SU-DHL-6 (cell line): ENCODE measurements around the gene ACTR8.

ENCODE experiments used
- H2AFZ ChIP-seq: fragments of 200-600 bp; sonication (generic); 2 replicates; pipeline ENCODE4 v1.6.1; 2014; ENCODE audit warnings: low read depth, mild to moderate bottlenecking, moderate library complexity, mixed read lengths, antibody characterized with exemption, low read length; ENCODE audit not compliant: severe bottlenecking
- H3F3A ChIP-seq: fragments of 200-600 bp; shearing (Covaris generic); 2 replicates; pipeline ENCODE4 v1.6.0; 2016; ENCODE audit warnings: antibody characterized with exemption, mild to moderate bottlenecking; ENCODE audit not compliant: insufficient read depth
- H3K27ac ChIP-seq: fragments of 200-600 bp; sonication (generic); 2 replicates; pipeline ENCODE4 v1.5.1; 2016; ENCODE audit warnings: low read depth, mild to moderate bottlenecking, low read length, moderate library complexity, mixed read lengths
- H3K27me3 ChIP-seq: fragments of 200-600 bp; sonication (generic), shearing (Covaris generic); 2 replicates; pipeline ENCODE4 v1.6.0; 2014; ENCODE audit warnings: mild to moderate bottlenecking, low read length
- H3K36me3 ChIP-seq: fragments of 200-600 bp; sonication (generic); 2 replicates; pipeline ENCODE4 v1.6.1; 2014; ENCODE audit warnings: mild to moderate bottlenecking, low read length, mixed read lengths
- H3K4me2 ChIP-seq: fragments of 300-600, 200-600 bp; shearing (Covaris generic), sonication (generic); 2 replicates; pipeline ENCODE4 v1.6.0; 2014; ENCODE audit warnings: low read length, low read depth, mild to moderate bottlenecking; ENCODE audit not compliant: poor library complexity, severe bottlenecking
- H3K4me3 ChIP-seq: fragments of 200-600 bp; sonication (generic); 2 replicates; pipeline ENCODE4 v1.5.1; 2014; ENCODE audit warnings: antibody characterized with exemption, low read length, mild to moderate bottlenecking, mixed read lengths; ENCODE audit not compliant: insufficient read depth, poor library complexity, severe bottlenecking
- H3K79me2 ChIP-seq: fragments of 200-600 bp; sonication (generic); 2 replicates; pipeline ENCODE4 v1.6.1; 2014; ENCODE audit warnings: mild to moderate bottlenecking, low read length, moderate library complexity; ENCODE audit not compliant: insufficient read depth
- H3K9ac ChIP-seq: fragments of 200-600 bp; sonication (generic); 2 replicates; pipeline ENCODE4 v1.7.0; 2014; ENCODE audit warnings: mild to moderate bottlenecking, low read length
- H3K9me2 ChIP-seq: fragments of 200-600 bp; sonication (generic); replicated peaks from 2 replicates; pipeline ENCODE4 v1.6.1; 2014; ENCODE audit warnings: low read length; ENCODE audit not compliant: insufficient read depth
- H3K9me3 ChIP-seq: fragments of 200-600 bp; sonication (generic); 2 replicates; pipeline ENCODE4 v1.6.1; 2014; ENCODE audit warnings: low read length, mixed read lengths; ENCODE audit not compliant: insufficient read depth
- H4K20me1 ChIP-seq: fragments of 200-600 bp; sonication (generic); 2 replicates; pipeline ENCODE4 v1.6.1; 2014; ENCODE audit warnings: low read depth, mild to moderate bottlenecking, antibody characterized with exemption, low read length, moderate library complexity, mixed read lengths
- EZH2phosphoT487 ChIP-seq: fragments of 200-600 bp; sonication (generic), shearing (Covaris generic); conservative IDR thresholded peaks from 2 replicates; pipeline ENCODE4 v1.6.1; 2018; ENCODE audit warnings: mild to moderate bottlenecking, antibody characterized with exemption, low read length, moderate library complexity, mixed read lengths
- TF ChIP-seq, protein P1 (sequence below): fragments of 200-600 bp; sonication (generic); IDR thresholded peaks from one replicate; pipeline ENCODE4 v1.5.1; 2017; ENCODE audit warnings: antibody characterized with exemption, mild to moderate bottlenecking, low read length, moderate library complexity; ENCODE audit not compliant: insufficient read depth, poor library complexity, severe bottlenecking

ACTR8 gene

GRCh38 chr3:53821631-53822121 is 60.3 kb downstream of the ACTR8 start:
- Histone ChIP-seq H3K9me3 (no peaks in the 10 kb centered on the region), H3K79me2 (peaks cover 3% of the 10 kb centered on the region; the same call in 1 of the 2 replicates), H3K4me2 (no peak overlapping the region), H3K4me3 (no peak overlapping the region), H3K36me3 (peaks cover 2% of the 10 kb centered on the region; the same call in 1 of the 2 replicates), H2AFZ (no peak overlapping the region), H3F3A (no peaks in the 10 kb centered on the region), H3K9ac (no peak overlapping the region), H4K20me1 (no peaks in the 10 kb centered on the region), H3K27ac (no peak overlapping the region), H3K27me3 (no peaks in the 10 kb centered on the region), H3K9me2 (no peaks in the 10 kb centered on the region)
- TF ChIP-seq, protein P1, sequence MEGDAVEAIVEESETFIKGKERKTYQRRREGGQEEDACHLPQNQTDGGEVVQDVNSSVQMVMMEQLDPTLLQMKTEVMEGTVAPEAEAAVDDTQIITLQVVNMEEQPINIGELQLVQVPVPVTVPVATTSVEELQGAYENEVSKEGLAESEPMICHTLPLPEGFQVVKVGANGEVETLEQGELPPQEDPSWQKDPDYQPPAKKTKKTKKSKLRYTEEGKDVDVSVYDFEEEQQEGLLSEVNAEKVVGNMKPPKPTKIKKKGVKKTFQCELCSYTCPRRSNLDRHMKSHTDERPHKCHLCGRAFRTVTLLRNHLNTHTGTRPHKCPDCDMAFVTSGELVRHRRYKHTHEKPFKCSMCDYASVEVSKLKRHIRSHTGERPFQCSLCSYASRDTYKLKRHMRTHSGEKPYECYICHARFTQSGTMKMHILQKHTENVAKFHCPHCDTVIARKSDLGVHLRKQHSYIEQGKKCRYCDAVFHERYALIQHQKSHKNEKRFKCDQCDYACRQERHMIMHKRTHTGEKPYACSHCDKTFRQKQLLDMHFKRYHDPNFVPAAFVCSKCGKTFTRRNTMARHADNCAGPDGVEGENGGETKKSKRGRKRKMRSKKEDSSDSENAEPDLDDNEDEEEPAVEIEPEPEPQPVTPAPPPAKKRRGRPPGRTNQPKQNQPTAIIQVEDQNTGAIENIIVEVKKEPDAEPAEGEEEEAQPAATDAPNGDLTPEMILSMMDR, result no peak
- TF ChIP-seq EZH2phosphoT487, result no peak

GRCh38 chr3:53820756-53821580 is 61.0 kb downstream of the ACTR8 start:
- H2AFZ ChIP-seq, result no peak overlapping the region
- no peak overlapping the region for H3K4me3 ChIP-seq
- H3K9ac ChIP-seq, result no peak overlapping the region
- no peaks in the 10 kb centered on the region for H3K9me3 ChIP-seq
- H4K20me1 ChIP-seq, result no peaks in the 10 kb centered on the region
- H3F3A ChIP-seq, result no peaks in the 10 kb centered on the region
- H3K27me3 ChIP-seq, result no peaks in the 10 kb centered on the region
- no peak for TF ChIP-seq EZH2phosphoT487
- TF ChIP-seq, protein P1, result no peak
- H3K36me3 ChIP-seq, result 0 out of 2 replicates have a peak, but pooled peaks cover 2% of the 10 kb centered on the region
- no peak overlapping the region for H3K27ac ChIP-seq
- no peak overlapping the region for H3K4me2 ChIP-seq
- H3K79me2 ChIP-seq, result no peaks in the 10 kb centered on the region; the same call in 1 of the 2 replicates
- no peaks in the 10 kb centered on the region for H3K9me2 ChIP-seq

DNA sequence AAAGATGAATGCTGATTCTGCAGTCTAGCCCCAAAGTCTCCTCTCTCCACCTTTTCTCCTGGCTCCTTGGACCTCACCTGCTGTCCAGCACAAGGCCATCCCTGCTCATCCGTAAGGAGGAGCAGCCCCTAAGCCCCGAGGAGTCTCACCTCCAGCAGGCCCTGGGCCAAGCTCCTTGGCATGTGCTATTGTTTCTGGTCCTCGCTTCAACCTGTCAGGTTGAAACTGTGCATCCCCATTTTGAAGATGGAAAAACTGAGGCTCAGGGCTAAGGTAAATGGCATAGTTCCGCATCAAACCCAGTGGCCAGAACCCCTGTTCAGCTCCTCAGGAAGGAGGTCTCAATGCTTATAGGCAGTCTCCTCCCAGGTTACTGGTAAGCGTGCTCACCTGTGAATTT is 61.9 kb downstream of the ACTR8 start:
- 0 out of 2 replicates have a peak, but pooled peaks cover 2% of the 10 kb centered on the region for H3K36me3 ChIP-seq
- H3K79me2 ChIP-seq, result no peaks in the 10 kb centered on the region; the same call in 1 of the 2 replicates
- no peaks in the 10 kb centered on the region for H4K20me1 ChIP-seq
- H3K27me3 ChIP-seq, result no peaks in the 10 kb centered on the region
- no peak overlapping the region for H3K9ac ChIP-seq
- H3F3A ChIP-seq, result no peaks in the 10 kb centered on the region
- H3K9me2 ChIP-seq, result no peaks in the 10 kb centered on the region
- no peak overlapping the region for H3K4me2 ChIP-seq
- H3K9me3 ChIP-seq, result no peaks in the 10 kb centered on the region
- H2AFZ ChIP-seq, result no peak overlapping the region
- TF ChIP-seq, protein P1, result no peak
- no peak for TF ChIP-seq EZH2phosphoT487
- H3K4me3 ChIP-seq, result no peak overlapping the region
- H3K27ac ChIP-seq, result no peak overlapping the region
